Daoy (cell line): ENCODE measurements around the gene TMEM232. TPM values are rescaled to one million over a fixed set of nuclear protein-coding genes. Genes with fewer than 3 reads are reported as not detected.
"Not testable (repeated sequence)": the region's sequence is repeated elsewhere in the genome, so short reads cannot be mapped to it uniquely, and the experiment has no call there.

Experiments
- DNase-seq: peaks from one replicate; pipeline ENCODE4 v3.0.0-alpha.2; 2015; ENCODE audit warnings: low read depth
- total RNA-seq: library from RNA; depleted of rRNA; stranded (reverse); fragments of >200 nt; shearing (Covaris generic); gene quantifications from 2 replicates; pipeline ENCODE4 v1.2.3, GENCODE V29; 2014

The TMEM232 gene
- total RNA-seq, 1 experiment from 2014 or later = not detected

DNA sequence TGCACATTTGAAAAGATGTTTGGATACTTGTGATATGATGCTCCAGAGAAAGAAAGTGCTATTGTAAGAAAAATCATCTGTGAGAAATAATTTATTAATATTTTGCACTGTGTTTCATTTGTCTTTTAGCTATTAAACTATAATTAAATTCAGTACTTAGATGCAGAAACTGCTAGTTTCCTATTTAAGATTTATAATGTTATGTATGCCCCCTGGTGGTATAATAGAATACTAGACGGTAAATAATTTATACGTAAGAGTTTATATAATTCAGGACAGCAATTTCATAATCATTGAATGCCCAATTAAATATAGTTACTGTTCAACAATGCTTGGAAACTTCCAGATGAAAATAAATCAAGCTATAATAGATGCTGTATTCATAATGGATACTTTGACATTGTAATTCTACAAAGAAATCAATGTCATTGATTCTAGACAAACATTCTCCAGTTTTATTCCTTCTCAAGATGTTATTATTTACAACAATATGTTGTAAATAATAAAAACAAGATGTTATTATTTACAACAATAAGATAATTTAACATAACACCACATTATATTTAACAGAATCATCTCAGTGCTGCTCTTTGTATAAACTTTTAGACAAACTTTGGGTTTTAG lies 101.0 kb downstream of the TMEM232 start:
- DNase-seq = no peak

DNA sequence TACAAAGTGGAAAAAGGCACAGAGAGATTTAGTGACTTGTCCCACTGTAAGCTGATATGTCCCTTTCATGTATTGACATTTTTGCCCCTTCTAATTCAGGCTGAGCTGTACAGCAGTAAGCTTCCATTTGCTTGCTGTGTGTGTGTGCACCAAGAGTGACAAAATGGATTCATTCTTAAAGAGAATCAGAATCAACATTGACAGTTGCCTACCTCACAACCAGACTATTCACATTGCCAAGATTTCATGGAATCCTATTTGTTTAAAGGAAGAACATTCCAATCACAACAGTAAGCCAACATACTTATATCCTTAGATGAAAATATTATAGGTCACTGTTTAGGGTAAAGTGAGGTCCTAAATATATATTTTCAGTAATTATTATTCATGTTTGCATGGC lies 102.6 kb downstream of the TMEM232 start:
- DNase-seq = no peak

DNA sequence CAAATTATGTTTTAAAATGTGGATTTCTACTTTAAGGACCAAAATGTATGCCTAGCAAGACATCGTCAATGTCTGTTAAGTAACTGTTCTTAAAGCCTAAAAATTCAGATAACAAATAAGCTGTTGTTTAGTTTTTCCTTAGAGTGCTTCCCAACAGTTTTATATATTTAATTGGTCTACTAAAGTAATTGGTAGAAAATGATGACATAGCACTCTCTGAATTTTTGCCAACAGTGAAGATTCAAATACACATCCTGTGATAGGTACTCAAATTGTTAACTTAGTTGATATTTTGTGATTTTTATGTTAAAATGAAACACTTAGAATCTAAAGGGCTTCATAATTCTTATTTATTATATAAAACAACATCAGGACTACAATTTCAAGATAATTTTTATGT lies 107.5 kb downstream of the TMEM232 start:
- DNase-seq = no peak

DNA sequence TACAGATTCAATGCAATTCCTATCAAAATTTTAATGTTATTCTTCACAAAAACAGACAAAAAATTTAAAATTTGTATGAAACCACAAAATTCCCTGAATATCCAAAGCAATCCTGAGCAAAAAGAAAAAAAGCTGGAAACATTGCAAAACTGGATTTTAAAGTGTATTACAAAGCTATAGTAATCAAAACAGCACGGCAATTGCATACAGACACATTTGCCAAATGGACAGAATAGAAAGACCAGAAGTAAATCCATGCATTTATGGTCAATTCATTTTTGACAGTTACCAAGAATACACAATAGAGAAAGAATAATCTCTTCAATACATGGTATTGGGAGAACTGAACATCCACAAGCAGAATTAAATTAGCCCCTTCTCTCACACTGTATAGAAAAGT lies 110.5 kb downstream of the TMEM232 start:
- DNase-seq = no peak

DNA sequence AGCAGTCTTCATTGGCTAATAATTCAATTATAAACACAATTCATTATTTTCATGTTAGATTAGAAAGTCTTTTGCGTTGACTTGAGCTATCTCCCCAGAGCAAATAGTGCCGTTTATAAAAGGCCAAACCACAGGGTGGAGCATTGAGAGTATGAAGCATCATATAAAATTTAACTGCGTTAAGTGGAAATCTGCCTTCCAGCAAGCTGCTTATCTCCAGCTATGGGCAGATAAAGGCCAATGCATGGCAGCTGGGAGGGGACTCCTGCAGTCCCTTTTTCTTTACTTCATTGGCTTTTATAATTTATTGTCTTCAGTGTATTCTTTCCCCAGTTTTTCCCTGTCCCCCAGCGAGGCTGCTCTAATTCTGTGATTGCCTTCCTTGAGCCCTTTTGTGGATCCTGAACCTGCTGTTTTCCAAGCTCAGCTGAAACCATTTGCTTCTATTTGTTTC lies 113.7 kb downstream of the TMEM232 start:
- no peak for DNase-seq

DNA sequence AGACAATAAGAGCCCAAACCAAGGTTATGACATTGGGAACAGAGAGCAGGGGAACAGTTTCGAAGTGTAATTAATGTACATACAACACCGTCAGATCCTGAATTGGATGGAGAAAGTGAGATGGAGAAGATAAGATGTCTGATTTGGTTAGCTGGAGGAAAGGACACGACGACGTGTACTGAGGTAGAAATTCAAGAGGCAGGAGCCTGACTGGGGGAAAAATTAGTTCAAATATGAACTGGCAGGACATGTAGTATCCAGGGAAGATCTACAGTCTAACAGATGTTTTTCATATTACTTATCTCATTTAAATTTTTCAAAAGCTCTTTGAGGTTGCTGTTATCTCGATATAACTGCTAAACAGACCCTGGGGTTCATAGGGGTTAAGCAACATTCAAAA lies 114.7 kb downstream of the TMEM232 start:
- no peak for DNase-seq

DNA sequence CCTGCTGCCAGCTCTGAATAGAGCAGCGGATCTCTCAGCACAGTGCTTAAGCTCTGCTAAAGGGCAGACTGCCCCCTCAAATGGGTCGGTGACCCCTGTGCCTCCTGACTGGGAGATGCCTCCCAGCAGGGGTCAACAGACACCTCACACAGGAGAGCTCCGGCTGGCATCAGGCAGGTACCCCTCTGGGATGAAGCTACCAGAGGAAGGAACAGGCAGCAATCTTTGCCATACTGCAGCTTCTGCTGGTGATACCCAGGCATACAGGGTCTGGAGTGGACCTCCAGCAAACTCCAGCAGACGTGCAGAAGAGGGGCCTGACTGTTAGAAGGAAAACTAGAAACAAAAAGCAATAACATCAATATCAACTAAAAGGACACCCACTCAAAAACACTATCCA lies 131.6 kb downstream of the TMEM232 start:
- no peak for DNase-seq

DNA sequence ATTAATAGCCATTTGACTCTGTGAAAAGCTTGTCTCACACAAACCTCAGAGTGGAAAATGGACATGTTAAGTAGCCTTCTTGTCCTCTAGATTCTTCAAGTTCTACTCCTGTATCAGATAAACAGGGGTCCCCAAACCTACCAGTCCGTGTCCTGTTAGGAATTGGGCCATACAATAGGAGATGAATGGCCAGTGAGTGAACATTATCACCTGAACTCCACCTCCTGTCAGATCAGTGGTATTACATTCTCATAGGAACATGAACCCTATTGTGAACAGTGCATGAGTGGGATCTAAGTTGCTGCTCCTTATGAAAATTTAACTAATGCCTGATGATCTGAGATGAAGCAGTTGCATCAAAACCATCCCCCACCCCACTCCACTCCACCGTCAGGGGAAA lies 136.3 kb downstream of the TMEM232 start:
- no peak for DNase-seq

DNA sequence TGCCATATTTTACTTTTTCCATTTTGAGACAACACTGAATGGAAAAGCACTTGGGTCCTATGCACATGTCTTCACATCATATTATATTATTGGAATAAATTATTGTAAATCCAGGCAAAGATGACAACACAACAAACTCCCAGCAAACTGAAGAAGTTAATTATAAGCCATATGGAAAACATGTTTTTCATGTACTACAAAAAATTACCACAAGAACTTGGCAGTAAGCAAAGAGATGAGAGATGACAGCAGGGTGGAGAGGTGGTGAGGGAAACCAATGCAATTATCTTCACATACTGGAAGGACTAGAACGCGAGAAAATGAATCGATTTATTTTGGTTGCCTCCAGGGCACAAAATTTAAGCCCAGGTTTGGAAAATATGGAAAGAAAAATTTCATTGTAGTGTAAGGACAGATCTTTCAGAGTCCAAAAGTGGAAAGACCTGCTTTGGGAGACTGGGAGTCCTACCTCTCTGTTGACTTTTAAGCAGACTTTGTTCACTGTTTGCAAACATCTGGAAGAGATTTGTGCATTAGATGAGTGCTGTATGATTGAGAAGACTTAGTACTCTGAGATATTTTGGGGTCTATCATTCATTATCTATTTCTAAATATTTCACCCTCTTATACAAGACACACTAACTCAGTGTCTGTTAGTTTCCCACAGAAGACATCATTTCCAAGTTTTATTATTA lies 138.0 kb downstream of the TMEM232 start:
- no peak for DNase-seq

DNA sequence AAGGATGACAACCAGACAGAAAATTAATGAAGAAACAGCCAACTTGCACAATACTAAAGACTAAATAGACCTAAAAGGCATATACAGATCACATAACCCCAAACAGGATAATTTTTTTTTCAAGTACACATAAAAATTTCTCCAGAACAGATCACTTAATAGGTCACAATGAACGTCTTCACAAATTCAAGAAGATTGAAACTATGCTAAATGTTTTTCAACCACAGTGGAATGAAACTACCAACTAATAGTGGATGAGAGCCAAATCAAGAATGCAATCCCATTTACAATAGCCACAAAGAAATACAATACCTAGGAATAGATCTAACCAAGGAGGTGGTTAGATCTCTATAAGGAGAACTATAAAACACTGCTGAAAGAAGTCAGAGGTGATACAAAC lies 145.8 kb downstream of the TMEM232 start:
- no peak for DNase-seq

DNA sequence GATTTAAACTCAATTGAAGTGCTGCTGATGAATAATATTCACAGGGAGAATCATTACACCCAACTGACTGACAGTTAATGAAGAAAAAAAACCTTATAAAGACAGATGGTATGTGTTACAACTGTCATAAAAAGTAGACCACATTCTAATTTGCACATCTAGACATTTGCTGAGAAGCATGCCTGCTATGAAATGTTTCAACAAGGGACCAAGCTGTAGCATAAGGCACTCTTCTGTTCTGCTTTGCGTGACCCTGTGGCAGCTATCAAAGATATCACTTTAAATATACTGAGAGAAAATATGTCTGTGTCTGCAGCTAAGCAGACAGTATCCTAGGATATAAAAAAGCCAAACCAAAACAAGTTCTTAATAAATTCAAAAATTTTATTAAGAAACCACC lies 153.7 kb downstream of the TMEM232 start:
- no peak for DNase-seq

DNA sequence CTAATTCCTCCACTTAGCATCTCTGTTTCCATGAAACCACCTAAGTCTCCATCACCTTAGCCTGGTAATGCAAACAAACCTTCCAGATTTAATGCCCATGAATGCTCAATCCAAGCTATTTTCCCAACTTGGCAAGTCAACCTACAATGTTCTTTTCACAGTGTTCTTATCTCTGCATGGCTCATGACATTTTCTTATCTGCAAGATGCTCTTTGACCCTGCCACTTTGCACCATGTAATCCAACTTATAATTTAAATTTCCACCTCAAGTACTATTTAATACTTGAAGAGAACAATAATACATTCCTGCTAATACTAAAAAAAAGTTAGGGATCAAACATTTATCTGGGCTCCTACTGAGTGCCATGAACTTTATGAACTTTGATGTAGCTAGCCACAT lies 164.3 kb downstream of the TMEM232 start:
- no peak for DNase-seq

DNA sequence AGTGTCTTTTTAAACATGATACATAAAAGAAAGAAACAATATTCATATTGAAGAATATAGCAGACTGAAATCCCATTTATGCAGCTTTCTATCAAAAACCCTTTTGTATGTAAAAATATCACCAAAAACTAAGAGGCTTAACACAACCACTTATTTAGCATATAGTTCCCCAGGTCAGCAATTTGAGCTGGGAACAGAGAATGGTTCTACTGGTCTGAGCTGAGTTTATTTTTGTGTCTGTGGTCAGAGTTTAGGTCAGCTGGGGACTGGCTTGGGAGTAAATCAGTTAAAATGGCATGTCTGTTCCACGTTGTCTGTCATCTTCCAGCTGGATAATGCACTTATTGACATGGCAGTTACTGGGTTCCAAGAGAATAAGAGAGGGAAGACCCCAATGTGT lies 165.0 kb downstream of the TMEM232 start:
- no peak for DNase-seq

DNA sequence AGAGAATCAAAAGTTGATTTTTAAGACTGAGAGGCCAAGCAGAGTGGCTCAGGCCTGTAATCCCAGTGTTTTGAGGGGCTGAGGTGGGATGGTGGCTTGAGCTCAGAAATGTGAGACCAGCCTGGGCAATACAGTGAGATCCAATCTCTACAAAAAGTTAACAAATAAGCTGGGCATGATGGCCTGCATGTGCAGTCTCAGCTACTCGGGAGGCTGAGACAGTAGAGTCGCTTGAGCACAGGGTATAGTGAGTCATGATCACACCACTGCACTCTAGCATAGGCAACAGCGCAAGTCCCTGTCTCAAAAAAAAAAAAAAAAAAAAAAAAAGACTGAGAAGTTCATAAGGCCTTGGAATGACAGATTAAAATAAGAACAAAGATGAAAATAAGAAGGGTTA lies 177.2 kb downstream of the TMEM232 start:
- DNase-seq = no peak

DNA sequence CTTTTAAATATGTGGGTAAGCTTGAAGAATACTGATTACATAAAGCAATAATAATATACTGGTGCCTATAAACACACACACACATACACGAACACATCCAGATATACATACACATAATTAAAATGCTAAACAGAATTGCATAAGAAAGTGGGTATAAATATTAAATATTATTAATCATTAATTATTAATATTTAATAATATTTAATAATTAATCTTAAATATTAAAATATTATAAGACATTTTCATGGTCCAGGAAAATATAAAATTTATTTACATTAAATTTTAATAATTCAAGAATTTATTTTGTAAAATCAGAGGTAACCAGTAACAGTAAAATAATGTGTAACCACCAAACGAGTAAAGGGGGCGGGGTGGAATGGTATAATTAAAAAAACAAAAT lies 178.3 kb downstream of the TMEM232 start:
- DNase-seq = no peak

DNA sequence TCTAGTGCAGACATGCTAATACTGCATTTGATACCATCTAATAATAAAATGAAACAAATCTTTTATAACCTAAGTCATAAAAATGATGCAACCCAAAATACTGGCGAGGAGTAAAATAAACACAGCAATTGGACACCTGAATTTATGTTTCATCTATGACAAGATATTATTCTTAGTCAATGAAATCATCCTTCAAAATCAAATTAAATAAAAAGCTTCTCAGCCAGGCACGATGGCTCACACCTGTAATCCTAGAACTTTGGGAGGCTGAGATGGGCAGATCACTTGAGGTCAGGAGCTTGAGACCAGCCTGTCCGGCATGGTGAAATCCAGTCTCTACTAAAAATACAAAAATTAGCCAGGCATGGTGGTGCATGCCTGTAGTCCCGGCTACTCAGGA lies 179.0 kb downstream of the TMEM232 start:
- no peak for DNase-seq

DNA sequence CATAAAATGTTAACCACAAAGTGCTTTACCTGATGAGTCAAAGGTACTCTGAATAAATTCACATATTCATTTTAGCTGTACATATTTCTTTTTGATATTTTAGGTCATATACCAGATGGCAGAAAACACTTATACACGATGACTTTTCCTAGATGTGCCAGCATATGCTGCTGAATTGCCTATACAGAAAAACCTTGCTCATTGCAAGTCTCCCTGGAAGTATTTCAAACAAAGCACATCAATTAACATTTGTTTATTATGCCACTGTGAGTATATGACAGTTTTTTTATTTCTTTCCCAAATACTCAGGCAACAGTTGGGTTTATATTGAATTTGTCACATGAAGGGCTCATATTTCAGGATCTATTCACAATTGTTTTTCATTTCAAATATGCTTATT lies 180.8 kb downstream of the TMEM232 start:
- DNase-seq = no peak

DNA sequence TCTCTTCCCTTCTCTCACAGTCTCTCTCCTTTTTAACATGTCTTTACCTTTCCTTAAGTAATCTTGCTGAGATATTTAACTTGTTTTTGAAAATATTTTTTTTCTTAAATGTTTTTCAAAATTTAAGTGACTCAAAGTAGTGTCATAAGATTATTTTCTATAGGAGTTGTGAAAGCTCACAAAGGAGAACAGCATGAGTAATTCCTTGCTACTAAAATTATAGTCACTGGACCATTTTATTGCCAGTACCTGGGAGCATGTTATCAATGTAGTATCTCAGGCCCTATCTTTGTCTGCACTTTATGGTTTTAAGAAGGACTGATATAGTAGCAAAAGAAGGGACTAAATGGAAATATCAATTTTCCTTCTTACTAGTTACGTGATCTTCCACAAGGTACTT lies 181.9 kb downstream of the TMEM232 start:
- no peak for DNase-seq

DNA sequence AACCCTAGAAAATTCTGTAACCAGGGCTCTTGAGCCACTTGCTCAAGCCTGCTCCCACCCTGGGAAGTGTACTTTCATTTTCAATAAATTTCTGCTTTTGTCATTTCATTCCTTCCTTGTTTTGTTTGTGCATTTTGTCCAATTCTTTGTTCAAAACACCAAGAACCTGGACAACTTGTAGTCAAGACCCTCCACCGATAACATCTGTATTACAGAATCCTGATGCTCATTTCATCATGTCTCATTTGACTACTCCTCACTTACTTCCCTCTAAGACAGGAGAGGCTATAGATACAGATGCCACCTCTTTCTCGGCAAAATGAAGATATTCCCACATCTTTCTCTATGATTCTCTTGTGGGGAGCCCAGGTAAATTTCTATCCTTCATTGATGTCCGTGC lies 183.5 kb downstream of the TMEM232 start:
- DNase-seq = no peak

DNA sequence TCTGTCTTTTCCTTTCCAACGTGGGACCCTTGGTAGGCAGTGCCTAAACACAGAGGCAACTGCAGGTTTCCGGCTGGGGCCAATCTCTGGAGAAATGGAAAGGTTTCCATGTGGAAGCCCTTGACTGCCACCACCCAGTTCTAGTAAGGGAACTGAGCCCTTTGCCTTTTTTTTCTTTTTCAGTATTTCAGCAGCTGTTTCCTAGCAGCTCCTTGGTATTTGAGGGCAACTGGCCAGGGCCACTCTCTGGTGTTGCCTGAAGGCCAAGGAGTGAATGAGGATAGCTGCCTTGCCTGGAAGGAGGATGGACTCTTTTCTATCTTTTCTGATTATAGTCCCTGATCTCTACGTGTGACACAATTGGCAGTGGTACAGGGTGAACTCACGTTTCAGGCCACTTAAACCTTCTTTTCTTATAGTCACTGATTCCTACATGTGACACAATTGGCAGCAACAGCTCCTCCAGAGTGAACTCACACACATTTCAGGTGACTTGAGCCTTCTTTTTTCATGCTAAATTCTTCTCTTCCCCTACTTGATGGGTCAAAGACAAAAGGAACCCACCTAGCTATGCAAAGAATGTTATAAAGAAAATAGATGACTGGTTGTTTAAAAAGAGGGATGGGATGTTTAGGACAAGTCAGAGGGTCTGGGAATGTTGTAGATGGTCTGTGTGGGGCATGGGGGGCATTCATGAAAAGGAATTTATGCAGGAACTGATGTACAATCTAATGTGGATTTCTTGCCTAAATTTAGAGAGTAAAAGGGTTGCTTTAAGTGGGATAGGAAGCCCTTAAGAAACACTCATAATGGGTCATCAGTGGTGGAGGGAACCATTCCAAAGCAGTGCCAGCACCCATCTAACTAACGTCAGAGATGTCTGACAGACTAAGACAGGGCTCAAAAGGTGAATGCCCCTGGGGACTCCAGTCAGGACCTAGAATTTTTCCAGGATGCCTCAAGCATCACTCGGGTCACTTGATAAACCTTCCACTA lies 190.1 kb downstream of the TMEM232 start:
- DNase-seq = no peak

DNA sequence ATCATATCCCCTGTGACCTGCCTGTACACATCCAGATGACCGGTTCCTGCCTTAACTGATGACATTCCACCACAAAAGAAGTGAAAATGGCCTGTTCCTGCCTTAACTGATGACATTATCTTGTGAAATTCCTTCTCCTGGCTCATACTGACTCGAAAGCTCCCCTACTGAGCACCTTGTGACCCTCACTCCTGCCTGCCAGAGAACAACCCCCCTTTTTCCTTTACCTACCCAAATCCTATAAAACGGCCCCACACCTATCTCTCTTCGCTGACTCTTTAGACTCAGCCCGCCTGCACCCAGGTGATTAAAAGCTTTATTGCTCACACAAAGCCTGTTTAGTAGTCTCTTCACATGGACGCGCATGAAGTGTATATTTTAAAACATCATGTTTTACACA lies 191.3 kb downstream of the TMEM232 start:
- not testable (repeated sequence) for DNase-seq

DNA sequence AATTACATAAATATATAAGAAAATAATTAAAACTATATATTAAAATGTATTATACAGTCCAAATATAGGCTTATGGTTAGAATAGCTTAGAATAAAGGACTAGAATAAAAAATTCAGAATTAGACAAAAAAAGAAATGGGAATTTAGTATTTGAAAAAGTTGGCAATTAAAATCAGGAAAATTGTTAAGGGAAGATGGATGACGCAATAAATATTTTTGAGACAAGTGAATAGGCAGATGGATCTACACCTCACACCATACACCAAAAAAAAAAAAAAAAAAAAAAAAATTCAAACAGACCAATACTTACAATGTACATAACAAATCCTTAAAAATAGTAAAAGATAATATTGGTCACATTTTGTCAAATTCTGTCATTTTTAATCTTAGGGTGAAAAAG lies 200.7 kb downstream of the TMEM232 start:
- no peak for DNase-seq

DNA sequence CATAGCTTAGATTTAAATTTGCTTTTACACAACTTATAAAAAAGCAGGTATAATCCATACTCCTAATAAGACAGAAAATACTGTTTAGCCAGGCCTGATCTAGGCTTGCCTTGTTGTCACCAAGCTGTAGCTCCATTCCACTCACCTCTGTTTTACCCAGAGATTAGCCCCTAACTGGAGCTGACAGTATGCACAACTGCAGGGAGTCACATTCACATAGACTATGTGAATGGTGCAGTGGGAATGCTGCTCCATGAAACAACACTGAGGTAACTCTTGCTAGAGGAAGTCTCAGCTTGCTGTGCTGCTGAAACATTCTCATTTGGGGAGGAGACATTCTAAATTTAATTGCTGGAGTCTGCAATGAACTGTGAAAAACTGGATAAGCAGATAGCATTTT lies 209.1 kb downstream of the TMEM232 start:
- no peak for DNase-seq
